PC-9 (cell line): ENCODE data around the gene SLC1A7. TPM values are rescaled to one million over a fixed set of nuclear protein-coding genes. Genes with fewer than 3 reads are reported as not detected.

ENCODE experiments used
- BruUV-seq: library from RNA; stranded (reverse); fragments of 400-500 nt; replicated peaks from 2 replicates; lab custom pipeline; 2021; lab: Mats Ljungman, UMichigan
- CTCF ChIA-PET: fragments of 300-600 bp; sonication (Branson Sonifier 250); formaldehyde crosslinking; loops from one replicate; lab custom pipeline; 2022; ENCODE audit warnings: antibody characterized with exemption; lab: Charles Lee
- POLR2A ChIA-PET: fragments of 300-600 bp; sonication (Branson Sonifier 250); formaldehyde crosslinking; loops from one replicate; lab custom pipeline; 2022; ENCODE audit warnings: antibody characterized with exemption; ENCODE audit not compliant: unreplicated experiment; lab: Charles Lee
- DNase-seq, 2 experiments: peaks; one replicate each; pipeline versions ENCODE4 v3.0.0 to v3.0.0-alpha.2; 2015 to 2022; ENCODE audit warnings: mixed read lengths in 1 of 2
- H2AFZ ChIP-seq: fragments of 200-600 bp; sonication (generic); 2 replicates; pipeline ENCODE4 v1.8.1; 2017; ENCODE audit warnings: antibody characterized with exemption
- H3F3A ChIP-seq: fragments of 200-600 bp; sonication (generic); 2 replicates; pipeline ENCODE4 v1.8.1; 2017; ENCODE audit warnings: antibody characterized with exemption, mild to moderate bottlenecking, low read depth; ENCODE audit not compliant: insufficient read depth
- H3K27ac ChIP-seq: fragments of 200-600 bp; sonication (generic); 2 replicates; pipeline ENCODE4 v1.6.1; 2016; ENCODE audit warnings: mixed run types
- H3K27me3 ChIP-seq: fragments of 200-600 bp; sonication (generic); 2 replicates; pipeline ENCODE4 v1.6.1; 2016; ENCODE audit warnings: low read depth, mixed run types; ENCODE audit not compliant: insufficient read depth
- H3K36me3 ChIP-seq: fragments of 200-600 bp; sonication (generic); 2 replicates; pipeline ENCODE4 v1.6.1; 2016; ENCODE audit warnings: low read depth, mixed run types
- H3K4me1 ChIP-seq: fragments of 200-600 bp; sonication (generic); replicated peaks from 2 replicates; pipeline ENCODE4 v1.6.1; 2016; ENCODE audit warnings: mixed run types; ENCODE audit not compliant: insufficient read depth
- H3K4me2 ChIP-seq: fragments of 200-600 bp; sonication (generic); 2 replicates; pipeline ENCODE4 v1.6.1; 2017; ENCODE audit warnings: mixed run types
- H3K4me3 ChIP-seq: fragments of 200-600 bp; sonication (generic); 2 replicates; pipeline ENCODE4 v1.6.1; 2016; ENCODE audit warnings: mixed run types
- H3K79me2 ChIP-seq: fragments of 200-600 bp; sonication (generic); 2 replicates; pipeline ENCODE4 v1.6.1; 2017; ENCODE audit warnings: low read depth, mixed run types
- H3K9me2 ChIP-seq: fragments of 200-600 bp; sonication (generic); 2 replicates; pipeline ENCODE4 v1.8.1; 2017; ENCODE audit warnings: mild to moderate bottlenecking; ENCODE audit not compliant: insufficient read depth
- H3K9me3 ChIP-seq: fragments of 200-600 bp; sonication (generic); 2 replicates; pipeline ENCODE4 v1.8.1; 2016; ENCODE audit warnings: low read depth; ENCODE audit not compliant: insufficient read depth
- H4K20me1 ChIP-seq: fragments of 200-600 bp; sonication (generic); 2 replicates; pipeline ENCODE4 v1.8.1; 2017; ENCODE audit not compliant: insufficient read depth
- EZH2 ChIP-seq: fragments of 200-600 bp; sonication (generic); IDR thresholded peaks from 2 replicates; pipeline ENCODE4 v1.8.0; 2017; ENCODE audit warnings: antibody characterized with exemption, low read depth
- intact Hi-C: fragments of 100-400 bp; cut with micrococcal nuclease; formaldehyde crosslinking; loops from one replicate; pipeline ENCODE4 v1.10.0; 2022; ENCODE audit not compliant: unreplicated experiment
- total RNA-seq: library from RNA; stranded (reverse); gene quantifications from 2 replicates; pipeline ENCODE4 v1.2.3, GENCODE V29; 2021
- TF ChIP-seq, protein P1 (sequence below): fragments of 200-600 bp; sonication (generic); conservative IDR thresholded peaks from 2 replicates; pipeline ENCODE4 v1.6.1; 2017; ENCODE audit warnings: mixed run types, antibody characterized with exemption, mild to moderate bottlenecking, moderate library complexity

Gene SLC1A7
- total RNA-seq, 1 experiment from 2014 or later = not detected

DNA sequence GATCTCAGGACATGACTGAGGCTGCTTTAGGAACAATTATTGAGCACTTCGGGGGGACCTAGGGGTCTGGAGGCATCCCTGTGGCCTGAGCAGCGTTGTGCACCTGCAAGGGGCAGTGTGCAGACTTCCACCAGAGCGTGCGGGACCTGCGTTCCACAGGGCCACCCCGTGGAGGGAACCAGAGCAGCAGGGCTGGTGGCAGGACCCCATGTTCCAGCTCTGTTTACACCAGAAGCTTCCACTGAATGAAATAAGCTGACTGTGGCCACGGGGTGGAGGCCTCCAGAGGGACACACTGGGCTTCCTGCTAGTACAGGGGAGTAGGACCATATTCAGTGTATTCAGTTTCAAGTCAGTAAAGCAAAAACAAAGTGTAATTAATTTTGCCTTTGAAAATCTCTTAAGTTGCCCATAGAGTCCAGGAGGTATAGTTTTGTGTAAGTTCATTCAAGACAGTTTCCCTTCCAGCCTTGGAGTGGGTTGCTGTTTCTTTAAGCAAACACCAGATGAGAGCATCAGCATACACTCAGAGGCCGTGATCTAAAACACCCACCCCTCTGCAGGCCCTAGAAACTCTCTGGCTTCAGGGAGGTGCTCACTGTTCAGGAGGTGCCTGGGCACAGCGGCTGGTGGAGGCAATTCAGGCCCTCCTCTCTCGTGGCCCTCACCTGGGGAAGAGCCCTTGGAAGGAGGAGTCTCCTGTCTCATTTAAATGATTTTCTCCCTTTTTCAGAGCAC, 16.6 kb downstream of the SLC1A7 start:
- Histone ChIP-seq H3K4me1 (no peaks in the 10 kb centered on the region), H3K79me2 (no peaks in the 10 kb centered on the region), H3K4me3 (no peak overlapping the region), H2AFZ (no peak overlapping the region), H3F3A (no peaks in the 10 kb centered on the region), H3K36me3 (no peaks in the 10 kb centered on the region), H3K9me2 (no peaks in the 10 kb centered on the region), H3K27me3 (no peaks in the 10 kb centered on the region), H3K27ac (no peak overlapping the region), H4K20me1 (no peaks in the 10 kb centered on the region), H3K9me3 (no peaks in the 10 kb centered on the region), H3K4me2 (no peak overlapping the region)
- ChIA-PET POLR2A (no interaction called here), CTCF (no interaction called here)
- intact Hi-C loops = no loop called here
- no peak for DNase-seq
- TF ChIP-seq, protein P1, sequence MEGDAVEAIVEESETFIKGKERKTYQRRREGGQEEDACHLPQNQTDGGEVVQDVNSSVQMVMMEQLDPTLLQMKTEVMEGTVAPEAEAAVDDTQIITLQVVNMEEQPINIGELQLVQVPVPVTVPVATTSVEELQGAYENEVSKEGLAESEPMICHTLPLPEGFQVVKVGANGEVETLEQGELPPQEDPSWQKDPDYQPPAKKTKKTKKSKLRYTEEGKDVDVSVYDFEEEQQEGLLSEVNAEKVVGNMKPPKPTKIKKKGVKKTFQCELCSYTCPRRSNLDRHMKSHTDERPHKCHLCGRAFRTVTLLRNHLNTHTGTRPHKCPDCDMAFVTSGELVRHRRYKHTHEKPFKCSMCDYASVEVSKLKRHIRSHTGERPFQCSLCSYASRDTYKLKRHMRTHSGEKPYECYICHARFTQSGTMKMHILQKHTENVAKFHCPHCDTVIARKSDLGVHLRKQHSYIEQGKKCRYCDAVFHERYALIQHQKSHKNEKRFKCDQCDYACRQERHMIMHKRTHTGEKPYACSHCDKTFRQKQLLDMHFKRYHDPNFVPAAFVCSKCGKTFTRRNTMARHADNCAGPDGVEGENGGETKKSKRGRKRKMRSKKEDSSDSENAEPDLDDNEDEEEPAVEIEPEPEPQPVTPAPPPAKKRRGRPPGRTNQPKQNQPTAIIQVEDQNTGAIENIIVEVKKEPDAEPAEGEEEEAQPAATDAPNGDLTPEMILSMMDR = no peak
- TF ChIP-seq EZH2 = no peak
- no TSS peak for BruUV-seq

DNA sequence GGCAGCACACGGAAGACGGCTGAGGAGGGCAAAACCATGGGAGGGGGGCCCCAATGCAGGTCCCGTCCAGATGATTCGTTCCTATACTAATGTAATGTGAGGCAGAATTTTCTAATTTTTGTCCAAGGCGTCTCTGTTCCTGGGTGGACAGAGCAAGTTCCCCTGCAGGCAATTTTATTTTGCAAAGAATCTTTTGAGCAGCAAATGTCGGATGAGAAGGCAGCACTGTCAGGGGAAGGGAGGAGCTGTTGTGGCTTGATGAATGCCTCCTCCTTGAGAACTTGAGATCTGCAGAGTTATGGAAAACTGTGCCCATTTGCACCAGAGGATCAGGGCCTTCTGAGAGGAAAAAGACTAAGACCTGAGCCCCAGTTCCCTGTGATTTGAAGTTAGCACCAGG, 17.3 kb downstream of the SLC1A7 start:
- H3K79me2 ChIP-seq = no peaks in the 10 kb centered on the region
- no TSS peak for BruUV-seq

DNA sequence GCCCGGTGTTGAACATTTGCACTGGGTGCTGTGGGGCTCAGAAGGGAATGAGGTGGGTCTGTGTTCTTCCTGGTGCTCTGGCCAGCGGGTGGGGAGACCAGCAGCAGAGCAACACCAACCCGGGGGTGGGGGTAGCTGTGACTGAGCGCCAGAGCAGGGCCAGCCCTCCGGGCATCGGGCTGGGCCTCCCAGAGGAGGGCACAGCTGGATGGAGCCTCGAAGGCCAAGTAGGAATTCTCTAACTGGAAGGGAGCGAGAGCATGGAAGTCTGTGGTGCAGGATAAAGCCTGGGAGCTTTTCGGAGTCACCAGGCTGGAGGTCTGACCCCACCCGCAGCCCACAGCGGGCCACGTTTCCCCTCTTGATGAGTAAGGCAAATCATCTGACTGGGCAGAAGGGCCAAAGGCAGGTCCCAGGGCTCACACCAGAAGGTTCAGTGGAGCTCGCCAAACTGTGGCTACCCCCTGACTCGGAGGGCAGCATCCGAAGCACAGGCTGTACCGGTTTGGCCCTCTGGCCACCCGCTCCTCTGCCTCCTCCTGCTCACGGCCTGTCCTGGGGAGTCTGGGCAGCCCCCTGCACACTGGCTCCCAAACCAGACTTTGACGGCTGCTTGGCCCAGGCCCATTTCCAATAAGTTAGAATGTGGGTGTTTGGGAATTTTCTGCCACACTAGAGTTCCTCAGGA, 18.8 kb downstream of the SLC1A7 start:
- H4K20me1 ChIP-seq = no peaks in the 10 kb centered on the region
- intact Hi-C loops = no loop called here
- BruUV-seq = no TSS peak
- H3K9me2 ChIP-seq = no peaks in the 10 kb centered on the region
- no peaks in the 10 kb centered on the region for H3K9me3 ChIP-seq
- no peak overlapping the region for H3K4me2 ChIP-seq
- no peak overlapping the region for H3K4me3 ChIP-seq
- CTCF ChIA-PET = no interaction called here
- H3F3A ChIP-seq = no peaks in the 10 kb centered on the region
- no peaks in the 10 kb centered on the region for H3K79me2 ChIP-seq
- DNase-seq = no peak
- no peak overlapping the region for H3K27ac ChIP-seq
- H3K36me3 ChIP-seq = no peaks in the 10 kb centered on the region
- TF ChIP-seq, protein P1 = no peak
- TF ChIP-seq EZH2 = no peak
- H2AFZ ChIP-seq = no peak overlapping the region
- H3K27me3 ChIP-seq = no peaks in the 10 kb centered on the region
- H3K4me1 ChIP-seq = no peaks in the 10 kb centered on the region
- POLR2A ChIA-PET = no interaction called here

More for the DNA sequence above, 17.3 kb downstream of the SLC1A7 start:
- Histone ChIP-seq H3K4me1 (no peaks in the 10 kb centered on the region), H4K20me1 (no peaks in the 10 kb centered on the region), H3K9me2 (no peaks in the 10 kb centered on the region), H3K27ac (no peak overlapping the region), H3K4me2 (no peak overlapping the region), H3K9me3 (no peaks in the 10 kb centered on the region), H3F3A (no peaks in the 10 kb centered on the region), H3K4me3 (no peak overlapping the region), H3K36me3 (no peaks in the 10 kb centered on the region), H2AFZ (no peak overlapping the region), H3K27me3 (no peaks in the 10 kb centered on the region)
- POLR2A ChIA-PET = no interaction called here
- TF ChIP-seq, protein P1 = no peak
- TF ChIP-seq EZH2 = no peak
- DNase-seq = no peak
- CTCF ChIA-PET = no interaction called here
- intact Hi-C loops = no loop called here
